ENCODE measurements around the gene MICAL2. TPM values are rescaled to one million over a fixed set of nuclear protein-coding genes. Genes with fewer than 3 reads are reported as not detected.

The MICAL2 gene
- total and polyA plus RNA-seq, 8 donors: 4.8 to 38.8 (median 26.5) TPM

DNA sequence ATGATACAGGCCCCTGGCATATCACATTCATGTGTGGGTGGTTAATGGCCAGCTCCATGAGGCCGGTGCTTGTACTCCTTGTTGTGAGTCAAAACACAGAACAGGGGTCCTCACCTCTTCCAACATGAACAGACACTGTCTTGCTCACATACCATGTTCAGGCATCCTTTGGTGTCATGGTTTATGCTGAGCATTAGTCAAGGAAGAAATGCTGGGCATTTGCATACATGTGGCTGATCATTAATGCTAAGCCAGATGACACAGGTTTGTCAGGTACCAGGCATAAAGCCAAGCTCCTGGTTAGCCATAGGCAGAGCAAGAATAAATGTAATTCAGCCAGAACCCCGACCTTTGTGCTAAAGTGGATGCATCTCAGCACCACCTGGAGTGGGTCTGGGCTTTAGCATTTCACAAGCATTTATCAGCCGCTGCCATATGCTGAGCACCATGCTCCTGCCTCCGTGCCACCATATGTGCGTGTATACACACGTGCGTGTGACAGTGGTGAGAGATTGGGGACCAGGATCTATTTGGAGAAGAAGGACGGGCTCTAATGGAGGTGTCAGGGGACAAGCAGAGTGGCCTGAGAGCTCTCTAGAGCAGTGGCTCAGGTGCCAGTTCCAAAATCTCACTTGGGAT, 55.0 kb downstream of the MICAL2 start:
- 64 to 92% methylated on average over 8 of the region's 8 CpGs for WGBS, 2 donors
- ATAC-seq: no peak
- no peak overlapping the region for H3K4me3 ChIP-seq
- TF ChIP-seq, protein P1, sequence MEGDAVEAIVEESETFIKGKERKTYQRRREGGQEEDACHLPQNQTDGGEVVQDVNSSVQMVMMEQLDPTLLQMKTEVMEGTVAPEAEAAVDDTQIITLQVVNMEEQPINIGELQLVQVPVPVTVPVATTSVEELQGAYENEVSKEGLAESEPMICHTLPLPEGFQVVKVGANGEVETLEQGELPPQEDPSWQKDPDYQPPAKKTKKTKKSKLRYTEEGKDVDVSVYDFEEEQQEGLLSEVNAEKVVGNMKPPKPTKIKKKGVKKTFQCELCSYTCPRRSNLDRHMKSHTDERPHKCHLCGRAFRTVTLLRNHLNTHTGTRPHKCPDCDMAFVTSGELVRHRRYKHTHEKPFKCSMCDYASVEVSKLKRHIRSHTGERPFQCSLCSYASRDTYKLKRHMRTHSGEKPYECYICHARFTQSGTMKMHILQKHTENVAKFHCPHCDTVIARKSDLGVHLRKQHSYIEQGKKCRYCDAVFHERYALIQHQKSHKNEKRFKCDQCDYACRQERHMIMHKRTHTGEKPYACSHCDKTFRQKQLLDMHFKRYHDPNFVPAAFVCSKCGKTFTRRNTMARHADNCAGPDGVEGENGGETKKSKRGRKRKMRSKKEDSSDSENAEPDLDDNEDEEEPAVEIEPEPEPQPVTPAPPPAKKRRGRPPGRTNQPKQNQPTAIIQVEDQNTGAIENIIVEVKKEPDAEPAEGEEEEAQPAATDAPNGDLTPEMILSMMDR (IDR thresholded peaks at IDR 0.05): no peak
- no peaks in the 10 kb centered on the region for H3K36me3 ChIP-seq
- no peak for DNase-seq
- H3K27ac ChIP-seq: no peak overlapping the region
- no peaks in the 10 kb centered on the region for H3K9me3 ChIP-seq
- intact Hi-C loops (cut with DNase I): no loop called here
- no peak for FAIRE-seq
- H3K4me1 ChIP-seq: no peaks in the 10 kb centered on the region
- H3K27me3 ChIP-seq: no peaks in the 10 kb centered on the region

DNA sequence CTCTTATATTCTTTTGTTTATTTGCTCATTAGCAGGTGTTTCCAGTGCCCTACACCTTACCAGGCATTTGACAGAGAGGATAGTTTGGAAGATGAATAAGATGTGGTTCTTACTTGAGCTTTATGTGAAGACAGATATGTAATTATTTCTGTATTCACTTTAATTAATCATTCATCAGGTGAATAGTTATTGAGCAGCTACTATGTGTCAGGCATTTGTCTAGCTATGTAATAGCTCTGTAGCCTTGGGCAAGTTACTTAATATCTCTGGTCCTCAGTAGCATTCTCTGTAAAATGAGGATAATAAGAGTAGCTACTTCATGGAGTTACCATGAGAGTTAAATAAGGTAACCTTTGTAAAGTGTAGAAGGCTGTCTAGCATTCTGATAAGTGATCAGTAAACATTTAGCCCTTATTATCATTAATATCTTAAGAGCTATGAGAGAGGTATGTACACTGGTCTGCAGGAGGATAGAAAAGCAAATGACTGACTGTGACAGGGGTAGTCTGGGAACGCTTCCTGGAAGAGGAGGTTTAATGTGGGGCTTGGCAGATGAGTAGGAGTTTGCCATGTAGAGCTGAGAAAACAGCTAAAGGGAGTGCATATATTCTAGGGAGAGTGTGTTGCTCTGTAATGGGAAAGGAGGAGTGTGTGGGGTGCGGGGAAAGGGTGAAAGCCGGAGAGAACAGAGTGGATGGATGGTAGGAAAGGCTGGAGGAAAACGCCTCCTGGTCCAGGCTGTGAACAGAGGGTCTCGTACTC, 56.1 kb downstream of the MICAL2 start:
- H3K36me3 ChIP-seq: no peaks in the 10 kb centered on the region
- FAIRE-seq: no peak
- no peak overlapping the region for H3K27ac ChIP-seq
- TF ChIP-seq, protein P1 (IDR thresholded peaks at IDR 0.05): no peak
- 94 to 100% methylated on average over 5 of the region's 5 CpGs for WGBS, 2 donors
- no peak overlapping the region for H3K4me3 ChIP-seq
- ATAC-seq: no peak
- intact Hi-C loops (cut with DNase I): no loop called here
- no peaks in the 10 kb centered on the region for H3K4me1 ChIP-seq
- H3K27me3 ChIP-seq: no peaks in the 10 kb centered on the region
- no peak for DNase-seq
- no peaks in the 10 kb centered on the region for H3K9me3 ChIP-seq

DNA sequence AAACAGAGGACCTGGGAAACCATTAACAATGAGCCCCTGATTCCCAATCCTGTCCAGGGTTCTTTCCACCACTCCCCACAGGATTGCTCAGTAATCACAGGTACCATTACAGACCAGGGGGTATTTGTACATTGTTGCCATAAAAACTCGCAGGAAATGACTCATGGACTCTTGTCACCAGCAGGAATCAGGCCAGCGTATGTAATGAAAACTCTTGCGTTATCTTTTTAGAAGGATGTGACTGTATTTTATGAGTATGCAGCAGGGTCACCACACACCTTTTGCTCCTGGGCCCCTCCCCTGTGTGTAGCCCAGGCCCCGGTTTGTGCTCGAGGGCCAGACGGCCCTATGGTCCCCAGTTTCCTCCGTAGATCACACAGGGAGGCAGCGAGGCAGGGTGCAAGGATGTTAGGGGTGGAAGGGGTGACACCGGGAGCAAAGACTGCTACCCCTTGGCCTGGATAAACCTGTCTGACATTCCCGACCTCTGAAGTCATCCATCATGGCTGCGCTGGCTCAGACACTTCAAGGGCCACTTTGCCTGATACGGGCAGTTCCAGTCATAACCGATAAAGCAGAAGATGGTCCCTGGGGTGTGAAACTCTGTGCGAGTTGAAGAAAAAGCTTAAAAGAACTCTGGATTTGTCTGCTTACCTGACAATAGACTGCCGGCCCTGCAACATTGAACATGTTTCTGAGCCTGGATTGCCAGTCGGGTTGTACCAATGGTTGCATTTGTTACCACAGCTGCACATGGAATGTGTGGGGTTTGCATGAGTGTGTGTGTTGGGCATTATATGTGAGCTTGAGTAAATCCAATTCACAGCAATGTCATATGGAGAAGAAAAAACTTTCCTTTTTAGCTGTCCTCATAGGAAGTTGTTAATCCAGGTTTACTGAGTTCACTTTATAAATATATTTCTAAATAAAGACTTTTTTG, 56.9 kb downstream of the MICAL2 start:
- no peak for DNase-seq
- Histone ChIP-seq H3K36me3 (no peaks in the 10 kb centered on the region), H3K27ac (no peak overlapping the region), H3K27me3 (no peaks in the 10 kb centered on the region), H3K9me3 (no peaks in the 10 kb centered on the region), H3K4me1 (no peaks in the 10 kb centered on the region), H3K4me3 (no peak overlapping the region)
- TF ChIP-seq, protein P1 (IDR thresholded peaks at IDR 0.05): no peak
- 87% methylated on average over 16 of the region's 16 CpGs for WGBS, 2 donors
- ATAC-seq: peak in 3 of 4 donors; percentile 41 to 70 (median 57)
- no peak for FAIRE-seq
- intact Hi-C loops (cut with DNase I): no loop called here

DNA sequence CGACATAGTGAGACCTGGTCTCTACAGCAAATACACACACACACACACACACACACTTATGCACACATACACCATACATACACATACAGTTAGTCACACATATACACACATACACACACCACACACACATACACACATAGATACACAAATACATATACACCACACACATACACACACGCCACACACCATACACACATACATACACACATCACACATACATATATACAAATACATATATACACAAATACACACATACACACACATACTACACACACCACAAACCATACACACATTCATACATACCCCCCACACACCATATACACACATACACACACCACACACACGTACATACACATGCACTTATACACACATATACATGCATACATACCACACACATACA, 57.7 kb downstream of the MICAL2 start:
- no peak overlapping the region for H3K27ac ChIP-seq
- WGBS, 2 donors: 96 to 100% methylated on average over 3 of the region's 3 CpGs

More for the DNA sequence above, 57.7 kb downstream of the MICAL2 start:
- Histone ChIP-seq H3K9me3 (no peaks in the 10 kb centered on the region), H3K36me3 (no peaks in the 10 kb centered on the region), H3K4me1 (no peaks in the 10 kb centered on the region), H3K4me3 (no peak overlapping the region), H3K27me3 (no peaks in the 10 kb centered on the region)
- ATAC-seq (no peak), DNase-seq (no peak), FAIRE-seq (no peak)
- intact Hi-C loops (cut with DNase I): no loop called here
- TF ChIP-seq, protein P1 (IDR thresholded peaks at IDR 0.05): no peak
